OCI-LY7 (cell line): ENCODE data around the gene LYPLA2. TPM values are rescaled to one million over a fixed set of nuclear protein-coding genes. Genes with fewer than 3 reads are reported as not detected.

Experiments
- BruUV-seq: library from RNA; stranded (reverse); fragments of 400-500 nt; replicated peaks from 2 replicates; lab custom pipeline; 2021; lab: Mats Ljungman, UMichigan
- CTCF ChIA-PET: fragments of 300-600 bp; sonication (Branson Sonifier 250); formaldehyde crosslinking; loops from one replicate; lab custom pipeline; 2022; ENCODE audit warnings: antibody characterized with exemption; ENCODE audit not compliant: unreplicated experiment; lab: Charles Lee
- POLR2A ChIA-PET: fragments of 300-600 bp; sonication (Branson Sonifier 250); formaldehyde crosslinking; loops from one replicate; lab custom pipeline; 2022; ENCODE audit warnings: antibody characterized with exemption; lab: Charles Lee
- DNase-seq: peaks from one replicate; pipeline ENCODE4 v3.0.0-alpha.2; 2015; ENCODE audit warnings: low spot score
- H2AFZ ChIP-seq: fragments of 200-600 bp; sonication (generic), shearing (Covaris generic); 2 replicates; pipeline ENCODE4 v1.6.1; 2014; ENCODE audit warnings: mild to moderate bottlenecking, antibody characterized with exemption, low read length, moderate library complexity
- H3K27ac ChIP-seq: fragments of 200-600 bp; sonication (generic); 2 replicates; pipeline ENCODE4 v1.5.1; 2014; ENCODE audit warnings: mixed run types, low read depth, mild to moderate bottlenecking, moderate library complexity, low read length, inconsistent platforms; ENCODE audit not compliant: poor library complexity, severe bottlenecking
- H3K36me3 ChIP-seq: fragments of 200-600 bp; sonication (generic); 2 replicates; pipeline ENCODE4 v1.6.1; 2014; ENCODE audit warnings: mild to moderate bottlenecking, antibody characterized with exemption, low read length, moderate library complexity, mixed read lengths; ENCODE audit not compliant: insufficient read depth
- H3K4me1 ChIP-seq: fragments of 200-600 bp; sonication (generic); 2 replicates; pipeline ENCODE4 v1.5.1; 2014; ENCODE audit warnings: mild to moderate bottlenecking, low read length; ENCODE audit not compliant: insufficient read depth, poor library complexity, severe bottlenecking
- H3K4me2 ChIP-seq: fragments of 200-600 bp; sonication (generic); 2 replicates; pipeline ENCODE4 v1.6.1; 2014; ENCODE audit warnings: mild to moderate bottlenecking, low read length
- H3K4me3 ChIP-seq: fragments of 200-600 bp; sonication (generic); 2 replicates; pipeline ENCODE4 v1.5.1; 2014; ENCODE audit warnings: mild to moderate bottlenecking, low read depth, low read length; ENCODE audit not compliant: poor library complexity, severe bottlenecking
- H3K79me2 ChIP-seq: fragments of 200-600 bp; sonication (generic); 2 replicates; pipeline ENCODE4 v1.6.1; 2016; ENCODE audit warnings: low read depth, mild to moderate bottlenecking, low read length, moderate library complexity, mixed read lengths; ENCODE audit not compliant: insufficient read depth
- H3K9me2 ChIP-seq: fragments of 200-600 bp; sonication (generic); 2 replicates; pipeline ENCODE4 v1.6.1; 2016; ENCODE audit warnings: mild to moderate bottlenecking, low read length, mixed read lengths; ENCODE audit not compliant: insufficient read depth
- H3K9me3 ChIP-seq: fragments of 200-600 bp; sonication (generic); 2 replicates; pipeline ENCODE4 v1.6.1; 2014; ENCODE audit warnings: mild to moderate bottlenecking, mixed run types, low read length, mixed read lengths
- H4K20me1 ChIP-seq: fragments of 200-600 bp; sonication (generic); 2 replicates; pipeline ENCODE4 v1.6.1; 2014; ENCODE audit warnings: mild to moderate bottlenecking, antibody characterized with exemption, low read length, moderate library complexity, mixed read lengths; ENCODE audit not compliant: insufficient read depth
- EZH2phosphoT487 ChIP-seq: fragments of 200-600 bp; sonication (generic); IDR thresholded peaks from 2 replicates; pipeline ENCODE4 v1.6.1; 2018; ENCODE audit warnings: low read depth, borderline replicate concordance, mild to moderate bottlenecking, mixed run types, antibody characterized with exemption, low read length, moderate library complexity, mixed read lengths
- intact Hi-C: fragments of 100-400 bp; cut with micrococcal nuclease; formaldehyde crosslinking; loops from one replicate; pipeline ENCODE4 v1.10.0; 2022; ENCODE audit not compliant: unreplicated experiment
- total RNA-seq, 2 experiments: library from RNA; depleted of rRNA in 1 of 2; stranded (reverse); fragments of >200 nt in 1 of 2; shearing (Covaris generic) in 1 of 2; gene quantifications; 2 replicates each; pipeline ENCODE4 v1.2.3, GENCODE V29; 2014 to 2022
- TF ChIP-seq, protein P1 (sequence below): fragments of 200-600 bp; sonication (generic); conservative IDR thresholded peaks from 2 replicates; pipeline ENCODE4 v1.5.1; 2014; ENCODE audit warnings: mild to moderate bottlenecking, antibody characterized with exemption, low read length, moderate library complexity, mixed read lengths

Gene LYPLA2
- total RNA-seq, 2 experiments from 2014 or later = 68.3 to 91.2 TPM

DNA sequence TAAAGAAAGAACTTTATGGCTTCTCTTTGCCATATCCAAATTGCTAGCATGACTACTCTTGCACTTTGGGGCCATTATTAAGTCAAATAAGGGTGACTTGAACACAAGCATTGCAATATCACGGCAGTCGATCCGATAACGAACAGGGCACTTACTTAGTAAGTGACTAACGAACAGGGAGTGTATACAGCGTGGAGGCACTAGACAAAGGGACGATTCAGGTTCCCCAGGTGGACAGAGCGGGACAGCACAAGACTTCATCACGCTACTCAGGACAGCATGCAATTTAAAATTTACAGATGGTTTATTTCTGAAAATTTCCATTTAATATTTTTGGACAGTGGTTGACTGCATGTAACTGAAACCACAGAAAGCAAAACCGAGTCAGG lies 18.1 kb upstream of the LYPLA2 start:
- H3K4me1 ChIP-seq = peaks cover 25% of the 10 kb centered on the region
- peaks cover 19% of the 10 kb centered on the region; the same call in 1 of the 2 replicates for H3K36me3 ChIP-seq
- BruUV-seq = no TSS peak
- TF ChIP-seq, protein P1, sequence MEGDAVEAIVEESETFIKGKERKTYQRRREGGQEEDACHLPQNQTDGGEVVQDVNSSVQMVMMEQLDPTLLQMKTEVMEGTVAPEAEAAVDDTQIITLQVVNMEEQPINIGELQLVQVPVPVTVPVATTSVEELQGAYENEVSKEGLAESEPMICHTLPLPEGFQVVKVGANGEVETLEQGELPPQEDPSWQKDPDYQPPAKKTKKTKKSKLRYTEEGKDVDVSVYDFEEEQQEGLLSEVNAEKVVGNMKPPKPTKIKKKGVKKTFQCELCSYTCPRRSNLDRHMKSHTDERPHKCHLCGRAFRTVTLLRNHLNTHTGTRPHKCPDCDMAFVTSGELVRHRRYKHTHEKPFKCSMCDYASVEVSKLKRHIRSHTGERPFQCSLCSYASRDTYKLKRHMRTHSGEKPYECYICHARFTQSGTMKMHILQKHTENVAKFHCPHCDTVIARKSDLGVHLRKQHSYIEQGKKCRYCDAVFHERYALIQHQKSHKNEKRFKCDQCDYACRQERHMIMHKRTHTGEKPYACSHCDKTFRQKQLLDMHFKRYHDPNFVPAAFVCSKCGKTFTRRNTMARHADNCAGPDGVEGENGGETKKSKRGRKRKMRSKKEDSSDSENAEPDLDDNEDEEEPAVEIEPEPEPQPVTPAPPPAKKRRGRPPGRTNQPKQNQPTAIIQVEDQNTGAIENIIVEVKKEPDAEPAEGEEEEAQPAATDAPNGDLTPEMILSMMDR = no peak
- no peak for TF ChIP-seq EZH2phosphoT487
- H3K27ac ChIP-seq = no peak overlapping the region
- H3K9me3 ChIP-seq = no peaks in the 10 kb centered on the region
- intact Hi-C loops = loop anchor here (1.0 kb wide), 2 partner anchors 81 to 143 kb away; no protein-coding TSS in a partner anchor
- peak overlapping the region; percentile 61 for H3K4me2 ChIP-seq
- peaks cover 13% of the 10 kb centered on the region for H3K79me2 ChIP-seq
- no peak for DNase-seq
- H3K4me3 ChIP-seq = no peak overlapping the region
- ChIA-PET CTCF (no interaction called here), POLR2A (no interaction called here)
- no peaks in the 10 kb centered on the region for H3K9me2 ChIP-seq
- no peak overlapping the region for H2AFZ ChIP-seq
- H4K20me1 ChIP-seq = no peaks in the 10 kb centered on the region

DNA sequence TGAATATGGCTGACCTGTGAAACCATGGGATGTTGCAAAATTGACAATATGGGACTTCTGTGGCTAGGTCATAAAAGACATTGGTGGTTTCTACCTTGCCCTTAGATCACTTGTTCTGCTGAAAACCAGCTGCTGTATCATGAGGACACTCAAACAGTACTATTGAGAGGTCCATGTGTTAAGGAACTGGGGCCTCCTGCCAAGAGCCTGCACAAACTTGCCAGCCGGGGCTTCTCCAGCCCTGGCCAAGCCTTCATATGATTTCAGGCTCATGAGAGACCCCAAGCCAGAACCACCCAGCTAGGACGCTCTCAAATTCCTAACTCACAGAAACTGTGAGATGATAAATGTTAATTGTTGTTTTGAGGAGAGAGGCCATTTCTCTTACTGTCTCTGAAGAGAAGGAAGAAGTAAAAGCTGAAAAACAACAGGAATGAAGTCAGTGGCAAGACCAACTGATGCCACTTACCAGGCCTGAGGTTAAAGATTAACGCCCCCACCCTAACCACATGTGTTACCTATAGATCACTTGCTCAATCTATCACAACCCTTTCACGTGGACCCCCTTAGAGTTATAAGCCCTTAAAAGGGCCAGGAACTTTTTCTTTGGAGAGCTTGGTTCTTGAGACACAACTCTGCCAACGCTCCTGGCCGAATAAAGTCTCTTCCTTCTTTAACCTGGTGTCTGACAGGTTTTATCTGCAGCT lies 16.6 kb upstream of the LYPLA2 start:
- ChIA-PET CTCF (interaction anchor here (1.2 kb wide), 1 partner anchor 142 kb away, joined by 5 read pairs; no protein-coding TSS in a partner anchor), POLR2A (interaction anchor here (0.6 kb wide), 1 partner anchor 267 kb away, joined by 3 read pairs; no protein-coding TSS in a partner anchor)
- DNase-seq = no peak
- Histone ChIP-seq H3K27ac (no peak overlapping the region), H3K4me2 (no peak overlapping the region), H3K4me1 (peaks cover 30% of the 10 kb centered on the region), H3K4me3 (no peak overlapping the region), H3K36me3 (peaks cover 9% of the 10 kb centered on the region; the same call in 1 of the 2 replicates), H2AFZ (no peak overlapping the region), H3K9me2 (no peaks in the 10 kb centered on the region), H3K9me3 (no peaks in the 10 kb centered on the region), H3K79me2 (peaks cover 24% of the 10 kb centered on the region), H4K20me1 (no peaks in the 10 kb centered on the region)
- no TSS peak for BruUV-seq
- intact Hi-C loops = no loop called here
- TF ChIP-seq, protein P1 = no peak
- TF ChIP-seq EZH2phosphoT487 = no peak

DNA sequence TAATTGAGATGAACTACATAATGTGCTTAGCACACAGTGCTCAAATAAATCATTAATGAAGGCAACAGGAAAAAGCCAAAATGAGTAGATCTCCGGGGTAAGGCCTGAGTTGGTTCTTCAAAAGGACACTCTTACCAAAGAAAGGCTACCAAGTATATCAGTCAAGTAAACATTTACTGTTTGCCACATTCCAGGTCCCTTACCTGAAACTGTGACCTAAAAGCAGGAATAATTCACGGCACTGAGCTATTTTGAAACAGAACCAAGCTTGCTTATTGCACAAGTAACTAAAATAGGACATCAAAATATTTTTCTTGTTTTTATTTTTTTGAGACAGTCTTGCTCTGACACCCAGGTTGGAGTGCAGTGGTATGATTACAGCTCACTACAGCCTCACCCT lies 14.7 kb upstream of the LYPLA2 start:
- Histone ChIP-seq H3K4me3 (no peak overlapping the region), H2AFZ (no peak overlapping the region), H3K9me3 (no peaks in the 10 kb centered on the region), H4K20me1 (no peaks in the 10 kb centered on the region), H3K4me2 (peak overlapping the region; percentile 73; the same call in 1 of the 2 replicates), H3K36me3 (peaks cover 24% of the 10 kb centered on the region), H3K4me1 (peaks cover 40% of the 10 kb centered on the region), H3K9me2 (no peaks in the 10 kb centered on the region), H3K79me2 (peaks cover 37% of the 10 kb centered on the region), H3K27ac (no peak overlapping the region)
- ChIA-PET POLR2A (interaction anchor here (0.7 to 1.8 kb wide), 4 partner anchors 14 to 136 kb away, joined by 3 to 4 read pairs (median 3); partner anchors contain the start of gene GALE), CTCF (interaction anchor here (1.0 to 1.1 kb wide), 2 partner anchors 108 to 140 kb away, joined by 3 read pairs; no protein-coding TSS in a partner anchor)
- no peak for TF ChIP-seq EZH2phosphoT487
- TF ChIP-seq, protein P1 = no peak
- no TSS peak for BruUV-seq
- no peak for DNase-seq
- intact Hi-C loops = no loop called here
